Hepatocyte (in vitro differentiated cells): ENCODE measurements around the gene RHOA. TPM values are rescaled to one million over a fixed set of nuclear protein-coding genes. Genes with fewer than 3 reads are reported as not detected.

Experiments used
- DNase-seq: peaks from one replicate; pipeline ENCODE4 v3.0.0-alpha.2; 2016; ENCODE audit warnings: low spot score
- H2AFZ ChIP-seq: fragments of 200-600 bp; sonication (generic); 2 replicates; pipeline ENCODE4 v1.6.0; 2016; ENCODE audit warnings: antibody characterized with exemption, mild to moderate bottlenecking
- H3K27ac ChIP-seq: fragments of 200-600 bp; sonication (generic); 2 replicates; pipeline ENCODE4 v1.5.1; 2016; ENCODE audit warnings: mild to moderate bottlenecking
- H3K27me3 ChIP-seq: fragments of 200-600 bp; sonication (generic); 2 replicates; pipeline ENCODE4 v1.6.1; 2016
- H3K36me3 ChIP-seq: fragments of 200-600 bp; sonication (generic); replicated peaks from 2 replicates; pipeline ENCODE4 v1.5.1; 2016; ENCODE audit warnings: low read depth; ENCODE audit not compliant: insufficient read depth
- H3K4me1 ChIP-seq: fragments of 200-600 bp; sonication (generic); 2 replicates; pipeline ENCODE4 v1.5.1; 2016; ENCODE audit warnings: mild to moderate bottlenecking, moderate library complexity; ENCODE audit not compliant: insufficient read depth
- H3K4me2 ChIP-seq: fragments of 200-600 bp; sonication (generic); 2 replicates; pipeline ENCODE4 v1.6.0; 2016
- H3K4me3 ChIP-seq: fragments of 200-600 bp; sonication (generic); 2 replicates; pipeline ENCODE4 v1.5.1; 2016; ENCODE audit warnings: mild to moderate bottlenecking
- H3K79me2 ChIP-seq: fragments of 200-600 bp; sonication (generic); 2 replicates; pipeline ENCODE4 v1.6.0; 2017; ENCODE audit warnings: mild to moderate bottlenecking
- H3K9me2 ChIP-seq: fragments of 200-600 bp; sonication (generic); replicated peaks from 2 replicates; pipeline ENCODE4 v1.6.0; 2017; ENCODE audit warnings: mild to moderate bottlenecking; ENCODE audit not compliant: insufficient read depth
- H3K9me3 ChIP-seq: fragments of 200-600 bp; sonication (generic); 2 replicates; pipeline ENCODE4 v1.5.1; 2016; ENCODE audit warnings: low read depth, mild to moderate bottlenecking
- H4K20me1 ChIP-seq: fragments of 200-600 bp; sonication (generic); 2 replicates; pipeline ENCODE4 v1.6.0; 2016; ENCODE audit warnings: mild to moderate bottlenecking; ENCODE audit not compliant: insufficient read depth, poor library complexity, severe bottlenecking
- EZH2 ChIP-seq: fragments of 200-600 bp; sonication (generic); IDR thresholded peaks from 2 replicates; pipeline ENCODE4 v1.6.1; 2016; ENCODE audit warnings: antibody characterized with exemption, mild to moderate bottlenecking, borderline replicate concordance
- EZH2phosphoT487 ChIP-seq: fragments of 200-600 bp; sonication (generic); IDR thresholded peaks from one replicate; pipeline ENCODE4 v1.6.1; 2018; ENCODE audit warnings: antibody characterized with exemption, mild to moderate bottlenecking, low read depth, moderate library complexity; ENCODE audit not compliant: unreplicated experiment, severe bottlenecking
- WGBS: methylation state at CpG from one replicate; pipeline ENCODE4 v1.1.6; 2016; ENCODE audit warnings: low lambda C conversion rate; ENCODE audit errors: missing lambda C conversion rate; 5-methylcytosine and 5-hydroxymethylcytosine counted together
- polyA plus RNA-seq: library from polyadenylated mRNA; unstranded; fragments of >200 nt; fragmentation: Nextera tagmentation; extraction: Ambion mirVana; gene quantifications from 2 replicates; pipeline ENCODE4 v1.2.1, GENCODE V29; 2016
- total RNA-seq: library from RNA; depleted of rRNA; stranded (reverse); fragments of >200 nt; gene quantifications from 2 replicates; pipeline ENCODE4 v1.2.3, GENCODE V29; 2014
- TF ChIP-seq, protein P1 (sequence below): fragments of 200-600 bp; sonication (generic); IDR thresholded peaks from 2 replicates; pipeline ENCODE4 v1.5.1; 2016; ENCODE audit warnings: antibody characterized with exemption, mild to moderate bottlenecking; ENCODE audit not compliant: poor library complexity

The RHOA gene
- total and polyA plus RNA-seq, 2 experiments from 2014 or later = 392 to 434 TPM

DNA sequence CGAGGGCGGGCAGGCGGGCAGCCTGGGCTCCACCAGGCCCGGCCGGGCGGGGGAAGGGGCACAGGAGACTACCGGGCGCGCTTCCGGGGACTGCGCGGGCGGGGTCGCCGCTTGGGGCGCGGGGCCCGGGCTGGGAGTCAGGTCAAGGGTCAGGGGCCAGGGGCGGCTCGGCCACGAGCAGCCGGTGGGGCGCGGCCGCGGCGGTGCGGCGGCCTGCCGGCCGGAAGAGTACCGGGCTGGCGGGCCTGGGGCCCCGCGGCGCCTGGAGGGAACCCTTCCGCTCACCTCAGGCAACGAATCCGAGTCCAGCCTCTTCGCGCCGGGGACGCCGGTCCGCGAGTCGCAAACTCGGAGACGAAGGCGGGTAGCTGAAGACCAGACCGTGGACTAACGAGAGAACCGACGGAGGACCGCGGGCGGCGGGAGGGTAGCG is 225 bp downstream of the RHOA start:
- H3K27ac ChIP-seq = peak overlapping the region; percentile 93
- H3K9me3 ChIP-seq = no peaks in the 10 kb centered on the region
- H3K27me3 ChIP-seq = no peaks in the 10 kb centered on the region
- TF ChIP-seq, protein P1, sequence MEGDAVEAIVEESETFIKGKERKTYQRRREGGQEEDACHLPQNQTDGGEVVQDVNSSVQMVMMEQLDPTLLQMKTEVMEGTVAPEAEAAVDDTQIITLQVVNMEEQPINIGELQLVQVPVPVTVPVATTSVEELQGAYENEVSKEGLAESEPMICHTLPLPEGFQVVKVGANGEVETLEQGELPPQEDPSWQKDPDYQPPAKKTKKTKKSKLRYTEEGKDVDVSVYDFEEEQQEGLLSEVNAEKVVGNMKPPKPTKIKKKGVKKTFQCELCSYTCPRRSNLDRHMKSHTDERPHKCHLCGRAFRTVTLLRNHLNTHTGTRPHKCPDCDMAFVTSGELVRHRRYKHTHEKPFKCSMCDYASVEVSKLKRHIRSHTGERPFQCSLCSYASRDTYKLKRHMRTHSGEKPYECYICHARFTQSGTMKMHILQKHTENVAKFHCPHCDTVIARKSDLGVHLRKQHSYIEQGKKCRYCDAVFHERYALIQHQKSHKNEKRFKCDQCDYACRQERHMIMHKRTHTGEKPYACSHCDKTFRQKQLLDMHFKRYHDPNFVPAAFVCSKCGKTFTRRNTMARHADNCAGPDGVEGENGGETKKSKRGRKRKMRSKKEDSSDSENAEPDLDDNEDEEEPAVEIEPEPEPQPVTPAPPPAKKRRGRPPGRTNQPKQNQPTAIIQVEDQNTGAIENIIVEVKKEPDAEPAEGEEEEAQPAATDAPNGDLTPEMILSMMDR = no peak
- TF ChIP-seq EZH2 (no peak), EZH2phosphoT487 (no peak)
- H3K4me1 ChIP-seq = peaks cover 25% of the 10 kb centered on the region
- H3K4me2 ChIP-seq = peak overlapping the region; percentile 93
- WGBS = 0% methylated on average over 15 of the region's 59 CpGs
- H4K20me1 ChIP-seq = peaks cover 46% of the 10 kb centered on the region
- peak; percentile 78 for DNase-seq
- H3K9me2 ChIP-seq = no peaks in the 10 kb centered on the region
- H3K36me3 ChIP-seq = no peaks in the 10 kb centered on the region
- peak overlapping the region; percentile 40 for H3K4me3 ChIP-seq
- peak overlapping the region; percentile 5 for H2AFZ ChIP-seq
- peaks cover 69% of the 10 kb centered on the region for H3K79me2 ChIP-seq

DNA sequence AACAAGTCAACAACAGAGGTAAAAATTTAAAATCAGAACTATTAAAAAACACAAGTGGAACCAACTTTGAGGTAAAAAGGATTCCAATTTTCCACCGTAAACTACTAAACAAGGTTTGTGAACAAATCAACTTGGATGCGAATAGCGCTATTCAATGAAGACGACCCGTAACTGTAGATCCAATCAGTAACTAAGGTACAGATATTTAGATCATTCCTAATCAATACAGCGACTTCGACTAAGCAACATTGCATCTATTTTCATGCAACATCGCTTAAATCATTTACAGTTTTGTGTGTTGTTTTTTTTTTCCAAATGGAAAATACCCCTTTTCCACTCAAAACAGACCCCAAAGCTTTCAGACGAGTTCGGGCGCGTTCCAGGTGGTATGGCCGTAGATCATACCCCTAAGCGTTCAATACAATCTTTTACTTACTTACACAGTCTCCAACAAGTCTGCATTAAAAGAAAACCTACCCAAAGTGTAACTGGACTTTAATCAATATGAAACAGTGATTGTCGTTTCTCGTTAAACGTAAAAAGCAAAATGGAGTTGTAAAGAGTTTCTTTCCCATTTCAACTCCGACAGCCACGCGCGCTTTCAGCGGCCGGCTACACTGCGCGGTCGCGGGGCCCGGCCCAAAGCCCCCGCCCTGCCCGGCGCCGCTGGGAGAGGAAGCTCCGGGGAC is 786 bp downstream of the RHOA start:
- H3K4me1 ChIP-seq = peaks cover 25% of the 10 kb centered on the region
- peak overlapping the region; percentile 40 for H3K4me3 ChIP-seq
- peak overlapping the region; percentile 93 for H3K4me2 ChIP-seq
- H3K9me2 ChIP-seq = no peaks in the 10 kb centered on the region
- H3K27ac ChIP-seq = peak overlapping the region; percentile 93
- no peak for TF ChIP-seq EZH2phosphoT487
- WGBS = under 1% methylated on average over 33 of the region's 33 CpGs
- H2AFZ ChIP-seq = peak overlapping the region; percentile 5
- H3K27me3 ChIP-seq = no peaks in the 10 kb centered on the region
- peaks cover 52% of the 10 kb centered on the region for H4K20me1 ChIP-seq
- H3K9me3 ChIP-seq = no peaks in the 10 kb centered on the region
- no peaks in the 10 kb centered on the region for H3K36me3 ChIP-seq
- DNase-seq = no peak
- peaks cover 74% of the 10 kb centered on the region for H3K79me2 ChIP-seq

DNA sequence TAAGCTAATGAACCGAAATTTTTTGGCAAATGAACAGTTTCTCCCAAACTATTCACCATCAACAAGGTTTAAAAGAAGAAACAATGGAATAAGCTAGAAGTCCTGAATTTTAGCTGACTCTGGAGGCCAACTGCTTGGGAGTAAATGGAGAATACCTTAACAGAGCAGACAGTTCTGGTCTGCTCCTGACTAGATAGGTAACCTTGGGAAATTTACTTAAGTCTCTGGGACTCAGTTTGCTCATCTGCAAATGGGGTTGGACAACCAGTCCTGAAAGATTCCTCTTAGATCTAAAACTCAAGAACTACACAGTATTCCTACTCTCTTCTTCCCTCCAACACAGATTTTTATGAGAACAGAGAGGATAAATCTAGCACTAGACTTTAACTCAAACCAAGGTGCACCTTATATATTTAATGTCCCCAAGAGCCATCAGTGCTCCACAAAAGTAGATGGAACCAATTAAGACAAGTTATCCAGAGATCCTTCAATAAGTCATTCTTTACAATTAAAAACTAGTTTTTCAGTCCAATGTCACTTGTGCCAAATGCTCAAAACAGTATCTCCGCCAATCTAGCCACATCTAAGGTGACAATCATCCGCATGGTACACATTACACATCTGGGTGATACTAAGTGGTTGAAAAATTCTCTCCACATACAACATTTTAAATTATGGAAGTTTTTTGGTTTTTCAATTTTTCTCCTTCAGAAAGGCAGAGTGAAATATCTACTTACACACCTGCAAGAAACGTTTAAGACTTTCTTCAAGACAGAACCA is 1.5 kb downstream of the RHOA start:
- peaks cover 82% of the 10 kb centered on the region for H3K79me2 ChIP-seq
- WGBS = 49% methylated on average over 4 of the region's 4 CpGs
- no peaks in the 10 kb centered on the region for H3K27me3 ChIP-seq
- peak overlapping the region; percentile 40 for H3K4me3 ChIP-seq
- H3K4me2 ChIP-seq = peak overlapping the region; percentile 93
- H3K36me3 ChIP-seq = no peaks in the 10 kb centered on the region
- DNase-seq = no peak
- no peaks in the 10 kb centered on the region for H3K9me2 ChIP-seq
- H2AFZ ChIP-seq = no peak overlapping the region
- peak overlapping the region; percentile 93 for H3K27ac ChIP-seq
- H3K4me1 ChIP-seq = peaks cover 25% of the 10 kb centered on the region
- no peak for TF ChIP-seq EZH2
- no peak for TF ChIP-seq EZH2phosphoT487
- TF ChIP-seq, protein P1 = no peak
- no peaks in the 10 kb centered on the region for H3K9me3 ChIP-seq
- peaks cover 59% of the 10 kb centered on the region for H4K20me1 ChIP-seq
